RPMI8226 (cell line): ENCODE data around the gene METTL4.

ENCODE experiments used
- DNase-seq: peaks from one replicate; pipeline ENCODE4 v3.0.0-alpha.2; 2015

METTL4 gene

DNA sequence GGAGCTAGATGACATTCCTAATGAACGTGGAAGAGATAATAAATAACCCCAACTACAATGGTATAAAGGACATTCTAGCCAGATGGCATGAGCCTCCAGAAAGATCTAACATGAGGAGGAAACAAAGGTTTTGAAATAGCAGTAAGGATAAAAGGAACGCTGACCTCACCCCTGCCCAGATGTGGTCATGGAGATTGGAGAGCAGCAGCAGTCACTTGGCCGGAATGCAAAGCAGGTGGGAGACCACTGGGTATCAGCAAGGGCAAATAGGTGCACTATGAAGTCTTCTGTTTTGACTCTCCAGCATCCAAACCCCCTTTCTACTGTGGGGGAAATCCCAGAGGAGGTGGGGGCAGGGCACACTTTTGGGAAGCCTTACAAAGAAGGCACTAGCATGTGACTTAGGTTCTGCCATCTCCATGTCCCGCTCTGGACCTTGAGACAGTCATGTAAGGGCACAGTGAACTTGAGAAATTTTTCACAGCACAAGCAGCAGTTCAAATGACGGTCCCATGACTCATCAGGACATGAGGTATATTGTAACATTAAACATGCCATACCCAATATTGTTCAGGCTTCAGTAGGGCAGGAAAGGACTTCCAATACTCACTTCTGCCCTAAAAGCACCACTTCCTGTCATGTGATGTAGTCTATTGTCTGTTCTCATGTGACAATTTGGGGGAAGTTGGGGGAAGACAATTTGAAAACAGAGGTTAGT is 55.2 kb downstream of the METTL4 start:
- no peak for DNase-seq

DNA sequence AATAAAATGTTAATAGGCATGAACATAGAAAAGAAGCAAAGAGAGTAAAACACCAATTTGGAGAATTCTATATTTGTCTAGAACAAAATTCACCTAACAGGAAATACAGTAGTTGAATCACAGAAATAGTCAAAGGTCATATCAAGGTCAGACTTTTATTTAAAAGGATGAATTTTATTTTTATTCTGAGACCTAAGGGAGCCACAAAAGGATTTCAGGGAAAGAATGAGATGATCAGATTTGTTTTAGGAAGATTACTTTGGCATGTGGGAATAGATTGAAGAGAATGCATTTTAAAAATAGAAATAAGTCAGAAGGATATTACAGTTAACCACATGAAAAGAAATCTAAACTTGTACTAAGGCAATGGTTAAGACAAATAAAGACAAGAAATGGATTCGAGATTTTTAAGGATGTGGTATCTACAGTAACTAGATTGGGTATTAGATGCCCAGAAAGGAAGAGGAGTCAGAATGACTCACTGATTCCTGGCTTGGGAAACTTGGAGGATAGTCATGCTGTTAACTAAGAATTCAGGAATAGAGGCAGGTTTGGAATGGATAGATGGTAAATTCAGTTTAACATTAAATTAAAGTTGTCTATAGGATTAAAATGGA is 56.0 kb downstream of the METTL4 start:
- DNase-seq = no peak

DNA sequence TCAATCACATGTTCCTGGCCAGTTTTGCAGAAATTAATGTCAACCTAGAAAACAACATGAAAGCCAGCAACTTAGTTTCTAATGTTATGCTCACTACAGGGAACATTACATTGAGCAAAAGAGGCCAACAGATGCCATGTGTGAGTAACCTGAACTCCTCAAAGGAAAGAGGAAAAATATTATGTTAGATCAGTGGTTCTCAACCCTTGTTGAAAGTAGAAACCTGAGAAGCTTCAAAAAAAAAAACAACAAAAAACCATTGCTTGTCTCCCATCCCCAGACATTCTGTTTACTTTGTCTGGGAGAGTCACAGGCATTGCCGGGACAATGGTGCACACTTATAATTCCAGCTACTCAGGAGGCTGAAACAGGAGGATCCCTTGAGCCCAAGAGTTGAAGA is 57.7 kb downstream of the METTL4 start:
- no peak for DNase-seq

DNA sequence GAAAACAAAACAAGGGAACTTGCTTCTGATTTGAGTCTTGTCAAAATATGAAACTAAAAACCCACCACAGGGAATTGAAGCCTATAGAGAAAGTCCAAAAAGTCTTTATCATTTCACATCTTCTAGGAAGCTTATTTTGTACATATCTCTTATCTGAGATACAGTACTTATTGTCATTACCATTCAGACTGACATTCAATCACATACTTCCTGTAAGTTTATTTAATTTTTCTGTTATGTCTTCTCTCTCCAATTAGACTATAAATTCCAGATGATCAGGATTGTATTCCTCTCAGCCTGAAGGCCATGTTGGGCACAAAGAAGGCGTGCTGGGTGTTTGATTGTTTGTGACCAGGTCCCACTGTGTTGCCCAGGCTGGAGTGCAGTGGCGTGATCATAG is 59.2 kb downstream of the METTL4 start:
- no peak for DNase-seq

DNA sequence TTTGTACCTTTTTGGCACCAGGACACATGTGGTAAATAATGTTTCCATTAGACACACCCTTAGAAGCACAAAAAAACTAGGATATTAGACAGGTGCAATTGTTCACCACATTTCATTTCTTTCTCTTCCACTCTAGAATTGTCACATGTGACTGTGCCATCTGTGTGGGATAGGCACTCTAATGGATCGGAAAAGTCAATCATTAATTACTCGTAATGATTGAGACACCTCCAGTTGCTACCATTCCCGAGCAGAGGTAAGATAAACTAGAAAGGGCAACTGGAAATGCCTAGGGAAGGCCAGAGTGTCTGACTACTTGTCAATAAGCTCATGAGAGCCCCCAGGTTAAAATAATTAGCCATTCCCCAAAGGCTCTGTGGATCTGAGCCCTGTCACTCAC is 59.9 kb downstream of the METTL4 start:
- DNase-seq = no peak

DNA sequence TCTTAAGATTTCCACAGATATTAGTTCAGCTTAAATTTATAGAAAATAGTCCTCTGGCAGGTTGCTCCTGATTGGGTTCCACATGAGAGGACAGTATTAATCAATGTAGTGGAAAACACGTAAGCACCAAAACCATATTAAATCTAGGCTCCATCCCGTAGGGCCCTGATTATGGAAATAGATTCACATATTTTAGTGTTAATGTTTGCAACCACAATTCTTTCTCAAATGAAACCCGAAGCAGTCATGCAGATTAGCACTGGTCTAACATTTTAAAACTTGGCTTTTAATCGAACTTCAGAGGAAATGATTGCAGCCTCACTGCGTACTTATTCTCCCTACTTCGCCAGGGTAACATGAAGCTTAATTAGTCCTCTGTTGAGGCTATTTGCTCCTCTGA is 60.9 kb downstream of the METTL4 start:
- no peak for DNase-seq

DNA sequence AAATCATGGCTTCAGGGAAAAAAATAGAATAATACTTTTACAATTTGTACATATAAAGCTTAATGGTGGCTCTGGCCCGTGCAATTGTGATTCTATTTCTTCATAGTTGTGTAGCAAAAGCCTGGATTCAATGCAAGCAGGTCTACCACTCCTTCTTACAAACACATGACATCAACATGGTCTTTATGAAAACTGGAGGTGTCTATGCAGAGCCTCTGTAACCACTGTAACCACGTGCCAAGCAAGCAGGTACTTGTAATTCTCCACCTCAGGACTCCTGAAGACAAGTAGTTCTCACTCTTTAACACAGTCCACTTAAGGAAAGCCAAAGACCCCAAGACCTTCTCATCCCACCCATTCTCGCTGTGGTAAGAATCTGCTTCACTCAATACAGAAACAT is 62.6 kb downstream of the METTL4 start:
- DNase-seq = no peak

DNA sequence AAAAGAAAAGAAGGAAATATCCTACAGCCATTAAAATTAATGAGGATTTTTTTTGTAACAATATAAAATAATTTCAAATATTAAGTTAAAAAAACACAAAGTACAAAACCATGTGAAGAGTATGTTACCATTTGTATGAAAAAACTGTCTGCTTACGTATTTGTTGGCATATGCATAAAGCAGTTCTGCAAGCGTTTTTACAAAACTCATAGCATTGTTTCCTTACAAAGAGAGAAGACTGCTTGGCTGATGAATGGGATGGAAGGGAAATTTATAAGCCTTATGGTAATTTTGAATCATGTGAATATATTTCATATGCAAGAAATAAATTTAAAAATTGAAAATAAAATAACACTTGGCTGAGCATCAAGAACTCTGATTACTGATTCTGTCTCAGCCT is 63.1 kb downstream of the METTL4 start:
- no peak for DNase-seq

DNA sequence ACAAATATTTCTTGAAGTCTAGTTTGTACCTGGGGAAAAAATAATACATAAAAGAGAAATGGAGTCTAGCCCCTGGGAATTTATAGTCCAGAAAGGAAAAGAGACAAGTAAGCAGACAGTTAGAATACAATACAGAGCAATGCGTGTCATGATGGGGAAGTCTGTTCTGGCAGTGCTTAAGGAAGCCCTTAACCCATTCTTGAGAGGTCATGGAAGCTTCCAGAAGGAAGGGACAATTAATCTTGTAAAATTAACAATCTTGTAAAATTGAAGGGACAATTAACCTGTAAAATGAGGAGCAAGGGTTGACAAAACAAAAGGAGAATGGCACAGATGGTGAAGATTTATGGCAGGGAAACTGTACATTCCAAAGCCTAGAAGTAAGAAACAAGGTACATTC is 66.7 kb downstream of the METTL4 start:
- no peak for DNase-seq

DNA sequence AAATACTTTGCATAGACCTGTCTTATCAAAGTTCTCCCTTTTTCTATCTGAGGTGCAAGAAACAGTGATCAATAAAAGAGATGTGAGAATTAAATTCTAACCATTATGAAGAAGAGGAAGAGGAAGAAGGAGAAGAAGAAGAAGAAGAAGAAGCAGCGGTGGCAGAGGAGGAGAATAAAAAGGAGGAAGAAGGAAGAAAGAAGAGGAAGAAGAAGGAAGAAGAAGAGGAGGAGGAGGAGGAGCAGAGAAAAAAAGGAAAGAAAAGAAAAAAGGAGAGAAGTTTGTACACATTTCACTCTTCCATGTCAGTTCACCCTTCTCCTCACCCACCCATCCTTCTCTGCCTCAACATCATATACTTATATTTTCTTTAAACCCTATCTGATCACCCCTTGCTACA is 68.4 kb downstream of the METTL4 start:
- no peak for DNase-seq

DNA sequence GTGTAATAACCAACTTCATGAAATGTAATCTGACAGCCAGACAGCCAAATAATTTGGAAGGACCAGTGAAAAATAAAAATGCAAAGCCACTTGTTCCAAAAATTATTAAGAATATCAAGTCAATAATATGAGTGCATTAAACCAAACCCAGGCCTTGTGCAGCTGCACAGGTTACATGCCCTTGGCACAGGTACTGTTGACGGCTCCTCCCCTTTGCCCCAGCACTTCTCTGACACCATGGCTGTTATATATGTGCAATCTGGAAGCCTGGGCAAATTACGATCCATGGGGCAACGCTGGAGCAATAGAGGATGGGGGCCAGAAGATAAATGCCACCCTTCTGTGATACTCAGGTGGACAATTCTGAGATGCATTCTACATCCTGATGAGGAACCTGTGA is 68.9 kb downstream of the METTL4 start:
- DNase-seq = no peak

DNA sequence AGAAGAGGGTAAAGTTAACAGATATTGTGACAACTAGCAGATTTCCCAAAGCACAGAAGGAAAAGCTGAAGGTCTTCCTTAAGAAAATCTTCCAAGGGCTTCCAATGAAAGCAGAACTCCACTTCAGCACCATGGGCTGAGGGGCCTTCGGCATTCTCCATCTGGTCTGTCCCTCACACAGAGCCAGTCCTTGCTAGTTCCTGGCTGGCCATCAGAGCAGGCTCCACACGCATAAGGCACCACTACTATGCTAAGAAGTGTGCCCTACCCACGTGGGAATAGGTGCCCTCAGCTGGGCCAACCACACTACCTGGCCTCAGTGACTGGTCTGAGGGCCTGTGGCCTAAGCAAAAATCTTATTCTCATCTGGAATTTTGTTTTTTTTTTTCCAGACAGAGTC is 73.5 kb downstream of the METTL4 start:
- no peak for DNase-seq

DNA sequence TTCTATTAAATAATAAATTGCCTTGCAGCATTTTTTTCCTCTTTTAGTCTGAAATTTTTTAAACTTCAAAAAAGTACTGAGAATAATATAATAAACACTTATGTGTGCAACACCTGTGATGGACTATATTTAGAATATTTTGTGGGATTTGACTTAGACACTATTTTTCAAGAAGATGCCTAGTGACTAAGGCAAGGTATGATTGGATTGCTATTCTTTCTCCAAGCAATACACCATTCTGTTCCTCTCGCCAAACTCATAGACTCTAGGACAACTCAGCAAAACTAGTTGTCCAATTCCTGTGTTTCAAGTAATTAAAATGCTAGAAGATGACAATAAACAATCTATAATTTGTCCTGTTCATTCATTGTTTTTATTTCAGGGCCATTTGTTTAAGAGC is 75.9 kb downstream of the METTL4 start:
- no peak for DNase-seq

DNA sequence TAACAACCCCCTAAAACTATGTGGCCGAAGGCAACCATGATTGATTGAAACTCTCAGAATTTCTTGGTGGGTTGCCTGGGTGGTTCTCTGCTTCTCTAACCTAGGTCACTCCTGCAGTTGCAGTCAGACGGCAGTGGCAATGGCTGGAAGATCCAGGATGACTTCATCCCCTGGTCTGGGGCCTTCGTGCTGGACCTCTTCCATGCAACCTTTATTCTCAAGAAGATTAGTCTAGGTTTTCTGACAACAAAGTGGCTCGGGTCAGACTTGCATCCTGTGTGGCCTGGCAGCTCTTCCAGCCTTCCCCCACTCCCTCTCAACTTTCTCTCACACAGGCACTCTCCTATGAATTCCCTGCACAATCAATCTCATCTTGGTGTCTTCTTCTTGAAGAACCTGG is 76.4 kb downstream of the METTL4 start:
- no peak for DNase-seq
